CD1c-positive myeloid dendritic cell (primary cell): ENCODE results near the gene KIF1A.

ENCODE experiments used
- DNase-seq: peaks from one replicate; pipeline ENCODE4 v3.0.0-alpha.2; 2016; ENCODE audit errors: extremely low spot score

Gene KIF1A

GRCh38 chr2:240768216-240768615 lies 51.8 kb downstream of the KIF1A start:
- DNase-seq, result no peak

GRCh38 chr2:240767341-240767740 lies 52.7 kb downstream of the KIF1A start:
- no peak for DNase-seq

- no peak for DNase-seq
Measured at GRCh38 chr2:240766072-240766471, 53.9 kb downstream of the KIF1A start.

- no peak for DNase-seq
Measured at GRCh38 chr2:240765007-240765406, 55.0 kb downstream of the KIF1A start.

GRCh38 chr2:240764605-240765004 lies 55.4 kb downstream of the KIF1A start:
- no peak for DNase-seq

GRCh38 chr2:240762971-240763370 lies 57.0 kb downstream of the KIF1A start:
- no peak for DNase-seq

- DNase-seq, result no peak
Measured at GRCh38 chr2:240762249-240762648, 57.8 kb downstream of the KIF1A start.

- DNase-seq, result no peak
Measured at GRCh38 chr2:240760576-240761246, 59.3 kb downstream of the KIF1A start.

- no peak for DNase-seq
Measured at GRCh38 chr2:240760121-240760520, 59.9 kb downstream of the KIF1A start.

- DNase-seq, result no peak
Measured at GRCh38 chr2:240759459-240759858, 60.6 kb downstream of the KIF1A start.

GRCh38 chr2:240757086-240757614 lies 62.9 kb downstream of the KIF1A start:
- no peak for DNase-seq

GRCh38 chr2:240752209-240752608 lies 67.8 kb downstream of the KIF1A start:
- no peak for DNase-seq

GRCh38 chr2:240750409-240750808 lies 69.6 kb downstream of the KIF1A start:
- DNase-seq, result no peak

GRCh38 chr2:240749516-240749915 lies 70.5 kb downstream of the KIF1A start:
- no peak for DNase-seq

- no peak for DNase-seq
Measured at GRCh38 chr2:240747256-240747655, 72.8 kb downstream of the KIF1A start.

GRCh38 chr2:240746671-240747070 lies 73.3 kb downstream of the KIF1A start:
- DNase-seq, result no peak

GRCh38 chr2:240745962-240746361 lies 74.1 kb downstream of the KIF1A start:
- no peak for DNase-seq

GRCh38 chr2:240745456-240745855 lies 74.6 kb downstream of the KIF1A start:
- DNase-seq, result no peak

- no peak for DNase-seq
Measured at GRCh38 chr2:240742602-240743095, 77.4 kb downstream of the KIF1A start.

- no peak for DNase-seq
Measured at GRCh38 chr2:240741091-240741490, 78.9 kb downstream of the KIF1A start.

- no peak for DNase-seq
Measured at GRCh38 chr2:240739797-240740196, 80.2 kb downstream of the KIF1A start.

GRCh38 chr2:240737958-240738357 lies 82.1 kb downstream of the KIF1A start:
- DNase-seq, result no peak

- no peak for DNase-seq
Measured at GRCh38 chr2:240737512-240737911, 82.5 kb downstream of the KIF1A start.
